Activated CD4-positive, CD25-positive, alpha-beta regulatory T cell (primary cell): Measurements from ENCODE around the gene TMEM244.
"Not testable (repeated sequence)": the region's sequence is repeated elsewhere in the genome, so short reads cannot be mapped to it uniquely, and the experiment has no call there.

Experiments used
- DNase-seq, 4 experiments: peaks; one replicate each; lab custom pipeline; 2025; lab: John Stamatoyannopoulos, UW

Gene TMEM244, protein sequence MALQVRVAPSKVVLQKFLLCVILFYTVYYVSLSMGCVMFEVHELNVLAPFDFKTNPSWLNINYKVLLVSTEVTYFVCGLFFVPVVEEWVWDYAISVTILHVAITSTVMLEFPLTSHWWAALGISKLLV

DNA sequence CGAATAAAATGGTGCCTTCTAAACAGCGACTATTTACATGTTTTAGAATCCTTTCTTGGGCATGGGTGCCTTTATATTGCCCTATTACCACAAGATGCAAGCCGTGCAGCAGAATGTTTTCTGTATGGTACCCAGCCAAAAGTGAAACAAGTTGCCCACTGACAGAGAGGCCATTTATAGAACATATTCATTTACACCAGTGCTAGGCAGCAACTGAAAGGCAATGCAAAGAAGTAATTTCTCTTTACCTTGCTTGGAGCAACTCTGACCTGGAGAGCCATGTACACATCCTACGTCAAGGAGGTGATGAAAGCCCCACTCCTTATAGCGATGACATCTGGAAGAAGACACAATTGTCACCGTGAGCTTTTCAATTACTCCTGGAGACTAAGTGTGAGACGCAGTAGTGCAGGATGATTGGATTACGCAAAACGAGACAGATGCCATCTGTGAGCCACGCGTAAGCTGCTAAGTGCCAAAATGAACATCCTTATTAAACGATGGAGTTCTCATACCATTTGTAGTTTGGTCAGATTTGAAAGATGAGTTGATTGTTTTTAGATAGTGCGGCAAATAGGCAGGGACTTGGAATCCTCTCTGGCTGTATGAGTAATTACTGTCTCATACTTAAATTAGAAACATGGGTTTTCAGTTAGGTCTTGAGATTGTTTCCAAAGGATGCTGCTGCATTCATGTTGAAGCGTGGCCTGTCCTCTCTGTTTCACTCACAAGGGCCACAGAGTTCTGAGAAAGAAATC lies at the start of gene TMEM244:
TMEM244 (minus strand) TSS at position 408 of the 758 bp plus-strand sequence; CDS start at position 281, 127 bp downstream.
- no peak for DNase-seq

DNA sequence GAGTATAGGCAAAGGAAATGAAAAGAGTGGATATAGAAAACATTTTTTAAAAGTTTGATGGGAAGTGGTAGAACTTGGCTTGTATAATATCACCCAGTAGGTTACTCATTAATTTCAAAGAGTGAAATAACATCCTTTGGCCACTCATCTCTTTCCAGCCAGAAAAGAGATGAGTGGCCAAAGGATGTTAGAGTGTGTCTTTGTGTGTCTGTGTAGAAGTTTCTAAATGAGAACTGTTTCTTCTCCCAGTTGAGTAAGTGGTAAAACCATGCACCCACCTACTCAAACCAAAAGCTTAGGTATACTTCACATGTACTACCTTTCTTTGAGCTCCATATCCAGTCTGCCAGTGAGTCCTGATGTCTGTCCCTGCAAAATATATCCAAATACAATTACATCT lies 47.7 kb upstream of the TMEM244 start:
- DNase-seq: no peak

DNA sequence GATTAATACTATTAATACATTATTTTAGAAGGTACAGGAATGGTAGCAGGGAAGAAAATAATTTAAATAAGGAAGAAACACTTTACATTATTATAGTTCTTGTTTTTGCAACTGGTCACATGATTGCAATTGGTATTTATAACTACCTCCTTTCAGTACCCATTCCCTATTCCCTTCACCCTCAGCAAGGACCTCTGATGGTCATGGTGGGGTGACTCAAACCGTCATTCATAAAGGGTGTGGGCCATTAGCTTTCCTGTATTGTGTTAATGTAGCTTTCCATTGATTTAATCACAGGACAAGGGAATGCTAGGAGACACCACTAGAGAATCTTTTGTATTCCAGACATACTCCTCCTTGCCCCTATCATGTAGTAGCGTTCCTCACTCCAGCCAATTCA lies 47.2 kb upstream of the TMEM244 start:
- DNase-seq: no peak

DNA sequence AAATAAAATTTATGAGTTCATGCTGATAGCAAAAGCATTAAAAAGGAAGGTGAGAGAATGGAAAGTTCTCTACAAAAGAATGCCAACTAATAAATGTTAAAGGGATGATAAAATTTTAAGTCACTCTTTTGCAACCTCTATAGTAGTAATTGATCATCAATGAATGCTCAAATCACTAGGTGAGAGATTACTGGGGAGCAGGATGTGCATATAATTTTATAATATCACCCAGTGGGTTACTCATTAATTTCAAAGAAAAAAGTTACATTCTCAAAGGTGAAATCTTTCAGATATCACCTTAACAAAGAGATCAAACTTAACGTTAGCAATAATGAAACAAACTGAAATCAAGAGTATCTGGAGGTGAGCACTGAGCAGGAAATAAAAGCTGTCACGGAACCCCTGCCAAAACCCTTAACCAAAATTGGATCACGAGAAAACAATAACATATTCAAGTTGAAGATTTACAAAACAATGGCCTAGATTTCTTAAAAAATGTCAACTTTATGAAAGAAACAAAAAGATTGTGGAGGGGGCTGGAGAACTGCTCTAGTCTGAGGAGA lies 45.5 kb upstream of the TMEM244 start:
- no peak for DNase-seq

DNA sequence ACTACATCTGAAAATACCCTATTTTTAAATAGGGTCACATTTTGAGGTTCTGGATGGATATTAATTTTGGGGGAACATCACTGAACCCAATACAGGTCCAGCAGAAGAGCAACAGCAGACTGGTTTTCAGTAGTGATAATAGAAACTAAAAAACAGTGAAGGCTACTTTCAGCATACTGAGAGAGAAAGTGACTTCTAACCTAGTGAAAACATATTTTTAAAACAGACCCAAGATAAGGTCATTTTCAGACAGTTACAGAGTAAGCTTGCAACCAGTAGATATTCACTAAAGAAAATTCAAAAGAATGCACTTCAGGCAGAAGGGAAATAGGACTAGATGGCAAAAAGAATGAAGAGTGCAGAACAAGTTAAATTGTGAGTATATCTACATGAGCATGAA lies 42.0 kb upstream of the TMEM244 start:
- DNase-seq: no peak

DNA sequence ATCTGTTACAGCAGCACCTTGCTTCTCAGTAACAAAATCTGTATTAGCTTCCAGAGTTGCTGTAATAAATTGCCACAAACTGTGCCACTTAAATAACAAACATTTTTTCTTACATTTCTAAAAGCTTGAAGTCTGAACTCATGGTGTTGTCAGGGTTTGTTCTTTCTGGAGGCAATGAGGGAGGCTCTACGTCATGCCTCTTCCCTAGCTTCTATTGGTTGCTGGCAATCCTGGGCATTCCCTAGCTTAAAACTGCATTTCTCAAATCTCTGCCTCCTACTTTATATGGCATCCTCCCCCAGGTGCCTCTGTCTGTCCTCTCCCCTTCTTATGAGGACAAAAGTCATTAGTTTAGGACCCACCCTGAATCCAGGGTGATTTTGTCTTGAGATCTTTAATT lies 41.6 kb upstream of the TMEM244 start:
- DNase-seq: no peak

DNA sequence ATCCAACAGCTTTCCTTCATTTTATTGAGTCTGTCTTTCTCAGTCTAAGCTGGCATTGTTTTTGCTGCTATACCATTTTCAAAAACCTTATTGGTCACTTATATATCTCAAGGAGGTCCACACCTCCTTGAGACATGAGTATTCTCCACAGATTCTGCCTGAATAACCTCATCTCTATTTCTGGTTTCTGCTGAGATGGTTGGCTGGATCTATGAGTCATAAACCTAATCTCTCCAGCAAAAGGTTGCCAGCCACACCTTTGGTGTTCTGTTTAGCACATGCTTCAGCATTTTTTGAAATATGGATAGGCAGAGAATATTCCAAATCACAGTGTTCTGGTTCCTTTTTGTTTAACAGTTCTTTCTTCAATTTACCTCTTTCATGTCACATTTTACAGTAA lies 40.8 kb upstream of the TMEM244 start:
- no peak for DNase-seq

DNA sequence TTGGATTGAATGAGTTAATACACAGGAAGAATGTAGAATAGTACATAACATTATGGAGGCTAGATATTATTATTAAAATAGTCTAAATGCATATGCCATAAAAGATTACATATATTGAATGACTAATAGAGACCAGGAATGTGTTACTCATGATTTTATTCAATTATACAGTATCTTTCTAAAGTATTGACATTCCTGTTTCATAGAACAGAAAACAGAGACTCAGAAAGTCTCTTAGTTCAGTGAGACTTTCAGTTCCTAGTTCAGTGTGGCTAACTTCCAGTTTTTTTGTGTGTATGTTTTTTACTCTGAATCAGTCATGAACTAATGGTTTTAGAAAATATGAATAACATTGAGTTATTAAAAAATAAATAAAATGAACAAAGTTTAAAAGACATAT lies 34.6 kb upstream of the TMEM244 start:
- no peak for DNase-seq

DNA sequence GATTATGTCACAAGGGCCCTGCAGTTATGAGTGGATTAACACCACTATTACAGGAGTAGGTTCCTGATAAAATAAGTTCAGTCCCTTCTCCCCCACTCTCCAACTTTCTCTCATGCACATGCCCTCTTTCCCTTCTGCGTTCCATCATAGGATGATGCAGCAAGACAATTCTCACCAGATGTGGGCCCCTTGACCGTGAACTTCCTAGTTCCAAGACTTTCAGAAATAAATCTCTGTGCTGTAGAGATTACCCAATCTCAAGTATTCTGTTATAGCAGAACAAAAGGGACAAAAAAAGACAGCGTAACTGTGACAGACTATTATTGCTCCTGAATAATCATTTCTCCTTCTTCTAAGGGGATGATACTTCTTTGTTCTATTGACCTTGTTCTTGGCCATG lies 33.8 kb upstream of the TMEM244 start:
- no peak for DNase-seq

DNA sequence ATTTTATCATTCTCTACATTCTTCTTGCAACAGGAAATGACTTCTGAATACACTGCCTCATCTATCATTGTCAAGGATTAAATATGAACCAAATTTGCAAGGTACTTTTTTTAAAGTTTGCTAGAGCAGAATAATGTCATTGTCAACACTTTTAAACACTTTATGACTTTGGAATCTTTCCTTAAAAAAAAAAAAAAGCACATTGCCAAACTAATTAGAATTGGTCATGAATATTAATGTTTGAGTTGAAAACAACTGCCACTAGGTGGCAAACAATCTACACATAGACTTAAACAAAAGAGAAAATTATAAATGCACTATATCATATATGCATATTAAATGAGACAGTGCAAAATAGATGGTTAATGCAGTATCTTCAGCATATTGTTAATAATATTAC lies 32.5 kb upstream of the TMEM244 start:
- DNase-seq: no peak

DNA sequence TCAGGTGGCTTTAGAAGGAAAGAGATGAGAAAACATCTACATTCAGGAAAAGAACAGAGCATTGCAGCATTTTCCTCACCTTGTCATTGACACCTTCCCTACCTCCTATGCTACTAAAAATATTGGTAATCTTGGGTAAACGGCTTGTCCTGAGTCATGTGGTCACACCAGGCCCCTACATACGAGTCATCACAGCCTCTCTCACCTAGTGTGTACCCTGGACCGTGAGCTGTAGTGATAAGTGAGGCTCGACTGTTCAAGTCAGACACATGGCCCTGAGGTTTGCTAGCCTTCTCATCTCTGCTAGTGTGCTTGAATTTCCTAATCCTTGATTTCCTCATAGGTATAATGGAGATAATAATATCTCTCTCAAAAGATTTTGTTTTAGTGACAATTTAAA lies 29.6 kb upstream of the TMEM244 start:
- DNase-seq: no peak

DNA sequence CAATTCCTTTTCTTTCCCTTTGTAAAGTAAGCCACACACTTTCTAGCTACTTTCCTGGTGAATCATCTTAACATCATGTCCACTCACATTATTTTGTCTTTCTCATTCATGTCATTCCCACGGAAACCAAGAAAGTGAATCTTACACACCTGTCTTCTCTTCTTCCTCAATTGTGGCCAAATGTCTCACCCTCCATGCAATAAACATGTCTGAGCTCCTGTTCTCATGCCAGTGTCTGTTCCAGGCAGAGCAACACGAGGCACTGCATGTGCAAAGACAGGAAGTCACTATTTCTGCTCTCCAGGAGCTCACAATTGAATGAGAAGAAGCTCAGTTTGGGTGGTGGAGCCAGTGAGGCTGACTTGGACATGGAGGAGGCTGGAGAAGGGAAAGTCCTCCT lies 29.0 kb upstream of the TMEM244 start:
- no peak for DNase-seq

DNA sequence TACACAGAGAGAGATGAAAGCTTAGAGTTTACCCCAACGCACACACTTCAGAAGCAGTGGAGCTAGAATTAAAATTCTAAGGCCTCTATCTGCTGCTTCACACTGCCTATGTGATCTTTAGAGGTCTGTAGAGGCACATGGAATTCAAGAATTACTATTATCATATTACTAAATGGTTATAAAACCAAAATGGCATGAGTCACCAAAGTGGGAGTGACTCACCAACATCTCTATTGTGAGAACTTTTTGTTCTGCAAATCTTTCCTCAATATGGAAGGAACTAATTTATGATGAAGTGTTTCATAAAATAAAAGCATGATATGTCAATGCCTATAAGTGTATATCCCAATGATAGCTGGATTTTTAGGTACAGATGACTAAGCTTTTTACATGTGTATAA lies 28.5 kb upstream of the TMEM244 start:
- no peak for DNase-seq

DNA sequence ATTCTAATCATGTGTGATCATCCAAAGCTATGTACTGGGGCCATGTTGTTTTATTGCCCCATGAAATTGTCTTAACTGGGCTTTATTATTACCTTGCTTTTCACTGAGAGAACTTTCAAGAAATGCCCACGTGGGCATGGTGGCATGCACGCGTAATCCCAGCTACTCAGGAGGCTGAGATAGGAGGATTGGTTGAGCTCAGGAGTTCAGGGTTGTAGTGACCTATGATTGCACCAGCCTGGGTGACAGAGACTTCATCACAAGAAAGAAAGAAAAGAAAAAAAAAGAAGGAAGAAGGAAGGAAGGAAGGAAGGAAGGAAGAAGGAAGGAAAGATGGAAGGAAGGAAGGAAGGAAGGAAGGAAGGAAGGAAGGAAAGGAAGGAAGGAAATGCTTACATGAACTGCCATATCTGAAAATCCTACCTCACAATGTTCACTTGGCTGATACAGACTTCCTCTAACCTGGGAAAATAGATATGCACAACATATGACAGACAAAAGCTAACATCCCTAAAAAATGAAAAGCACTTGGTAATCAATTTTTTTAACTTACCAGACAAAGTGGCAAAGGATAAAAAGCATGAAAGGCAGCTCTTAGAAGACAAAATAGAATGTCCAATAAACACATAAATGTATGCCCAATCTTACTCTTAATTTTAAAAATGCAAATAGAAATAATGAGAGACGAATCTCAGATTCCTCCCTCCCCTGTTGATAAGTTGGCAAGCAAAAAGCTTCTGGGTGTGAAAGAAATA lies 25.5 kb upstream of the TMEM244 start:
- DNase-seq: no peak

DNA sequence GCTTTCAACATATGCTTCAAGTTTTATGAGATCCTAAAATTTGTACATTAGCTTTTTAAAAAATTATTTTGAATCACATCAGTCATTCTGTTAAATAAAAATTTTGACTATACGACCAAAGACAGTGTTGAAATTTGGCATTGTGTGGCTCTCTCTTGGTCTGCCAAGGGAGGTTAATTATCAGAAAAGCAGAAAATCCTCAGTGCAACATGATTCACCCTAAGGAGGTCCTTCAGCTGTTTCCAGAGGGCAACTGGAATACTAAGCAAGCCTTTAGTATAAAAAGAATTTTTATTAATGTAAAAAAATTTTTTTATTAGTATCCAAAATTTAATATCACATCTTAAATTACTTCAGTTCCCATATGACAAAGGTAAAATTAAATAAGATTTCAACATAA lies 23.1 kb upstream of the TMEM244 start:
- DNase-seq: no peak

DNA sequence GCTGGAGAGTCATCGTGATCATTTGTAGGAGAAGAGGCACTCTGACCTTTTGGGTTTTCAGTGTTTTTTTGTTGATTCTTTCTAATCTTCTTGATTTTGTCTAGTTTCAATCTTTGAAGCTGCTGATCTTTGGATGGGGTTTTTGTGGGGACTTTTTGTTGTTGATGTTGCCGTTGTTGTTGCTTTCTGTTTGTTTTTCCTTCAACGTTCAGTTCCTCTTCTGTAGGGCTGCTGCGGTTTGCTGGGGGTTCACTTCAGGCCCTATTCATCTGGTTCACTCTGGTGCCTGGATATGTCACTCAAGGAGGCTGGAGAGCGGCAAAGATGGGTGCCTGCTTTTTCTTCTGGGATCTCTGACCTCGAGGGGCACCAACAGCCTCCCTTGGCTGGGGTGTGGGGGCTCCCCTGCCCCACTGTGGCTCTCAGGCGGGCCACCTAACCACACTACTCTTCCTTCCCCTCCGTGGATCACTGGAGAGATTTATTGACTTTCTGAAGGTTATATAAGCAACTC lies 21.5 kb upstream of the TMEM244 start:
- DNase-seq: no peak

DNA sequence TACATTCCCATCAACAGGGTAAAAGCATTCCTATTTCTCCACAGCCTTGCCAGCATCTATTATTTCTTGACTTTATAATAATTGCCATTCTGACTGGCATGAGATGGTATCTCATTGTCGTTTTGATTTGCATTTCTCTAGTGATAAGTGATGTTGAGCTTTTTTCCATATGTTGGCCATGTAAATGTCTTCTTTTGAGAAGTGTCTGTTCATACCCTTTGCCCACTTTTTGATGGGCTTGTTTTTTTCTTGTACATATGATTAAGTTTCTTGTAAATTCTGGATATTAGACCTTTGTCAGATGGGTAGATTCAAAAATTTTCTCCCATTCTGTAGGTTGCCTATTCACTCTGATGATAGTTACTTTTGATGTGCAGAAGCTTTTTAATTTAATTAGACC lies 16.8 kb upstream of the TMEM244 start:
- not testable (repeated sequence) for DNase-seq

DNA sequence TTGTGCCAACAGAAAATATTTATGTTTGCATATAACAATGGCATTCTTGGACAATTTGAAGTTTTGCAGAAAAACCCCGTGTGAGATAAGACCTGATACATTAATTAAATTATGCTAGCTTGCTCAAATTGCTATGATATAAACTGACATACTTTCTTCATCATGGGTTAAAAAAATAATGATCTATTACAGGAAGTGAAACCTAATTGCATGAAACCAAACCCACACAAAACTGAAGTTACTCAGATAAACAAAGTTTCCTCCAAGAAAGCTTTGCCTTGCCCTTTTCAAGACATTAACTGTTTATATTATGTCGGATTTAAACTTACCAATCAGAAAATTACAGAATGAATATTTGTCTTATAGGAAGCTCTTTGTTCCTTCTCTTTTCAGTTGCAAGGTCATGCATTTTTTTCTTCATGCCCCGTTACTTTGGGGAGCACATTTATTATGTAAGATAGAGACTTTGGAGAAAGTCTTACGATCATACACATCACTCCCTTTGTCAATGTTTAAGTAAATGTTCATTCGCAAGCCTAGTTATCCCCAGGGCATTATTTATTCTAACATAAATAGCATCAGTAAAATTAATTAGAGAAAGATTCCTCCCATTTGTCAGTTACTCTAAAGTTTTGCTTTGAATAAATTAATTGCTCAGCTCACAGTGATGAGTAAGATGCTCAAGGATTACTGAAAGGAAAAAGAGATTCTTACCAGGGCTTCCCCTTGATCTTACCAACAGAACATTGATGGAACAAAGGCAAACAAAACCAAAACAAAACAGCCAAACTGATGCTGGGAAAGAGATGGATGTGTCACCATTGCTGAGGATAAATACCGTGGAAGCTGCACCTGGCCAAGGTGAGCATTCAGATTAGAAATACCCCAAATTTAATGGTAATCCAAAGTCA lies 14.8 kb upstream of the TMEM244 start:
- no peak for DNase-seq

DNA sequence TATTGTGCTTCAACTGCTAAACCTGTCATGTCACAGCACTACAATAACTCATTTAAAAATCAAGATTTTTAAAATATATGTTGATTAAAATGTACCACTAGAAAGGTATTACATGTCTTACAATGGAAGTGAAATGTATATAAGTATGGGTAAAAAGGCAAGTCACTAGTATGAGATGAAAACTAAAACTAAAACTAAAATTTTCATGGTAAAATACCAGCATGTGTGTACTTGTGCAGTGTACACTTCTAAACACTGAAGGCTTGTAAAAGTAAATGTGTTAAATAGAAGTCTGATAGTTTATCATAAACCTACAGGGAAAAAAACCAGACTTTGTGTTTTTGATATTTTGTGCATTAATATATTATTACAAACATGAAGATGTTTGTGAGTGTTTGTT lies 13.7 kb upstream of the TMEM244 start:
- DNase-seq: no peak

DNA sequence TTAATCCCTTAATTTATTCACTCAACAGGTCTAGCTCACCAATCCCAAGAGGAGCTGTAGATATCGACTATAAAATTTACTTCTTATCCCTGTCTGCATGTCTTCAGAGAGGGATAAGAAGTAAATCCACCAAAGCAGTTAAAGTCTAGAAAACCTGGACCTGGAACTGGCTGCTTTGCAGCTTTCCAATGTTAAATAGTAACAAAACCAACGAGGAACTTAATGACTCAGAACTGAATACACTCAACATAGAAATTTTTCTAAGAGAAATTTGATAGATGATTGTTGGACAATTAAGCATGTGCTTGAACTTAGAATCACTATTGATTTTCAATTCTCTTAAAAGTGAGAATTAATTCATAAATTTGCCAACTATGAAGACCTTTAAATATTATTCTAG lies 11.5 kb upstream of the TMEM244 start:
- no peak for DNase-seq

DNA sequence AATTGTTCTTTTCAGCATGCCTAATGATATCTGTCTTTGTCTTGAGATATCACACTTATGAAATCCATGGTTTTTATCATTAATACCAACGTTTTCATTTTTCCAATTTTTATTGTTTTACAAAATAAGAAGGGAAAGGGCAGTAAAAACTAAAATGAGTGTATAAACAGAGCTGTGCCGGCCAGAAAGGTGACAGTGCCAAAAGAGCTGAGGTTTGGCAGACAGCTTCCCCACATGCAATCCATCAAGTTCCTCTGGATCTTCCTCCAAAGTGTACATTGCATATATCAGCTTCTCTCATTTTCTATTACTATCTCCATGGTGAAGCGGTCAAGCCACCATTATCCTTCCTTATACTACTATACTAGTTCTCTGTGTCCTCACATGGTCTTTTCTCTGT lies 10.1 kb upstream of the TMEM244 start:
- DNase-seq: no peak

DNA sequence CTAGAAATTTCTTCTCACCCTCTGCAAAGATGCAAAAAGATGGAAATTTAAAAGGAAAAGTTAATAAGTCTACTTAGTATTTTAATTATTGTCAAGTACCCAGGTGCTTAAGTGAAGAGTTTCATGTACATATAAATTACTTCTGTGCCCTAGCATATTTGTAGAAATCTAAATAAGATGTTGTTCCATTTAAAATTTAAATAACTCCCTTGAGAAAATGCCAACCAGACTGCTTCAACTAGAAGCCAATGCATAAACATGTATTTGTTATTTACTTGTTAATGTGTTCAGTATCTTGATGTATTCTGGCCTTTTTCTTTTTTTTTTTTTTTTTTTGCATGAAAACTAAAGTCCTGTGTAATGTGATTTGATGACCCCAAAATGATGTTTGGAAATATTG lies 6.3 kb upstream of the TMEM244 start:
- no peak for DNase-seq
